Subcutaneous abdominal adipose tissue (tissue), 5 donors: Measurements from ENCODE around the gene RND1.

Source experiments
- H3K27ac ChIP-seq: one replicate; pipeline ENCODE4 v1.7.0; 2013; ENCODE audit warnings: low read depth, mild to moderate bottlenecking, inconsistent platforms, low read length, moderate library complexity
- H3K27me3 ChIP-seq, 5 donors: one replicate each; pipeline ENCODE4 v1.7.0; 2013; ENCODE audit warnings: low read length in 5 of 5, inconsistent platforms in 1 of 5; ENCODE audit not compliant: control insufficient read depth in 5 of 5, insufficient read depth in 4 of 5
- H3K36me3 ChIP-seq, 5 donors: one replicate each; pipeline ENCODE4 v1.7.0; 2013; ENCODE audit warnings: low read length in 5 of 5; ENCODE audit not compliant: control insufficient read depth in 5 of 5, insufficient read depth in 5 of 5
- H3K4me1 ChIP-seq, 5 donors: one replicate each; pipeline ENCODE4 v1.7.0; 2013; ENCODE audit warnings: low read length in 5 of 5, mild to moderate bottlenecking in 3 of 5, moderate library complexity in 1 of 5; ENCODE audit not compliant: control insufficient read depth in 5 of 5, insufficient read depth in 5 of 5
- H3K4me3 ChIP-seq, 5 donors: one replicate each; pipeline ENCODE4 v1.7.0; 2013; ENCODE audit warnings: low read length in 5 of 5, low read depth in 1 of 5
- H3K9ac ChIP-seq, 5 donors: one replicate each; pipeline ENCODE4 v1.7.0; 2013; ENCODE audit warnings: low read length in 5 of 5, mild to moderate bottlenecking in 4 of 5, moderate library complexity in 3 of 5
- H3K9me3 ChIP-seq, 5 donors: one replicate each; pipeline ENCODE4 v1.7.0; 2013; ENCODE audit warnings: low read length in 5 of 5; ENCODE audit not compliant: control insufficient read depth in 5 of 5
- donor health status: healthy.
- donor health status: healthy.
- donor health status: healthy.
- donor health status: healthy.
- donor health status: healthy.

RND1 gene

DNA sequence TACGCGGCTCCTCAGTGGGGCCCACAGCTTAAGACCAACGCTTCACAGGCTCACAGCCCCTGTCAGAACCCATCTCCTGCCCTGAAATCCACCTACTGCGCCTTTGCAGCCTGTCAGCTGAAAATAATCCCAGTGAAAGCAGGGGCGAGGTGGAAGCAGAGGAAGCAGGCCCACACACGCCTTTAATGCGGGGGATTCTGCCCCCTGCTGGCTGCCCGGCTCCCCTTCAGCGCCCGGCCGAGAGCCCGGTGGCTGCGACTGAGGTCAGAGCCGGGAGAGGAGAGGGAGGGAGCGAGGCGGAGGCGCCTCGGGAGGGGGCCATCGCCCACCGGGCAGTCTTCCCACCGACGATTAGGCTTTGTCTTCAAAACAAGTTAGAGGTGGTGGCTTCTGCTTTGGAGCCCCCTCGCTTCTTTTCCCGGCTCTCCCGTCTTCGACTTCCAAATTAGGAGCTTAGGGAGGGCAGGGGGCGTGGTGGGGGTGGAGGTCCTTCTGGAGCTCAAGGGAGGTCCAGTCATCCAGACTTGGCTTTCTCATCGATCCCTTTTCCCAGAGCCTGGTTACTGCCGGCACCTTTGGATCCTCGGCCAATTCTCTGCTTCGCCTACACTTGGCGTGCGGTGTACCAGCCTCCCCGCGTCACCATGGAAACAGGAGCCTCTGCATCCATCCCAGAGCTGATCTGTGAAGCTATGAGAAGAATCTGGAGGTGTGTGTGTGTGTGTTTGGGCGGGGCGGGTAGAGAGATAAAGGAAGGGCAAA is 25.2 kb upstream of the RND1 start:
- peaks cover 0 to 8% (median 2%) of the 10 kb centered on the region in 5 donors for H3K4me1 ChIP-seq
- H3K36me3 ChIP-seq = no peaks in the 10 kb centered on the region
- peak overlapping the region in 1 of 5 donors; percentile 52 for H3K9ac ChIP-seq
- no peaks in the 10 kb centered on the region for H3K9me3 ChIP-seq
- peaks cover 5 to 17% (median 6%) of the 10 kb centered on the region in 5 donors for H3K27me3 ChIP-seq
- peak overlapping the region in 1 of 5 donors; percentile 44 for H3K4me3 ChIP-seq
- H3K27ac ChIP-seq = no peak overlapping the region

- no peak overlapping the region for H3K9ac ChIP-seq
- no peak overlapping the region for H3K4me3 ChIP-seq
- H3K4me1 ChIP-seq = peaks cover 0 to 8% (median 2%) of the 10 kb centered on the region in 5 donors
- H3K27me3 ChIP-seq = peaks cover 5 to 17% (median 6%) of the 10 kb centered on the region in 5 donors
- H3K27ac ChIP-seq = no peak overlapping the region
- no peaks in the 10 kb centered on the region for H3K9me3 ChIP-seq
- no peaks in the 10 kb centered on the region for H3K36me3 ChIP-seq
Observed at GRCh38 chr12:48889679-48890078, 24.0 kb upstream of the RND1 start.

DNA sequence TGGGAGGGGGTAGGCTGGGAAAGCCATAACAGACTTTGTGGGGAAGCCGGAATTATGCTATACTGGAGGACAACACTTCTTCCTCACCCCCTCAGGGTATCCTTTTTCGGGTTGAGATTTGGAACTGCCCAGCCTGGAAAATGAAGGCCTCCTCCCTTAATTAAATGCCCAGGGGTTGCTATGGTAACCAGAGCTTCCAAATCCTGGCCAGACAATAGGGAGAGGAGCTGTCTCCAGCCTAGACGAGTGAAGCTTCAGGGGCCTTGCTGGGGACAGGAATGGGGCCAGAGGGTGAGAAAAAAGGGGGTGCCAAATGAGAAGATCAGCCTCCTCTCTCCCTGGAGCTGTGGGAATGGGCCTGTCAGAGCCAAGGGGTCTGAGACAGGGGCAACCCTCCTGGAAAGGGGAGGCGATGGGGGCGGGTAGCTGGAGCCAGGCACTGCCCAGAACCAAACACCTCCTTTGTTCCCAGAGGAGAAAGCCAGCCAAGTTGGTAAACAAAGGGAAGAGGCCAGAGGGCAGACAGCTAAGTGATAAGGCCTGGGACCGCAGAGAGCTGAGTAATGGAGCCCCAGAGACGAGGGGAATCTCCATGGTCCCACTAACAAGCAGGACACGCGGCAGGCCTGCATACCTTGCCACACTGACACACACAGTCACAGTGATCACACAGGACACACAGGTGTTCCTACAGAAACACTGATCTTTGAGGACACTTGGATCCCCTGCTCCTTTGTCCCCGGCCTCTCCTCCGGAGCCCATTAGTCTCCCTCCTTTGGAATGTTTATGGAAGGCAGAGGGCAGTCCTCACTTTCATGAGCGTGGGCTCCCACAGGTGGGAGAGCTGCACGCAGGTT is 17.9 kb upstream of the RND1 start:
- Histone ChIP-seq H3K36me3 (no peaks in the 10 kb centered on the region), H3K4me1 (peaks cover 5 to 25% (median 10%) of the 10 kb centered on the region in 5 donors), H3K4me3 (no peak overlapping the region), H3K9me3 (no peaks in the 10 kb centered on the region), H3K27ac (peak overlapping the region; percentile 60), H3K27me3 (peaks cover 0 to 15% (median 4%) of the 10 kb centered on the region in 5 donors), H3K9ac (peak overlapping the region in 1 of 5 donors; percentile 51)

- no peak overlapping the region for H3K4me3 ChIP-seq
- peaks cover 0 to 15% (median 4%) of the 10 kb centered on the region in 5 donors for H3K27me3 ChIP-seq
- no peaks in the 10 kb centered on the region for H3K9me3 ChIP-seq
- H3K27ac ChIP-seq = peak overlapping the region; percentile 60
- H3K4me1 ChIP-seq = peaks cover 5 to 25% (median 10%) of the 10 kb centered on the region in 5 donors
- no peaks in the 10 kb centered on the region for H3K36me3 ChIP-seq
- H3K9ac ChIP-seq = peak overlapping the region in 1 of 5 donors; percentile 51
Observed at GRCh38 chr12:48882972-48883304, 17.3 kb upstream of the RND1 start.

- H3K36me3 ChIP-seq = no peaks in the 10 kb centered on the region
- H3K27me3 ChIP-seq = peaks cover 0 to 15% (median 4%) of the 10 kb centered on the region in 5 donors
- peak overlapping the region in 2 of 5 donors; percentile 40 to 54 for H3K9ac ChIP-seq
- H3K27ac ChIP-seq = peak overlapping the region; percentile 53
- peaks cover 5 to 25% (median 10%) of the 10 kb centered on the region in 5 donors for H3K4me1 ChIP-seq
- H3K9me3 ChIP-seq = no peaks in the 10 kb centered on the region
- H3K4me3 ChIP-seq = peak overlapping the region in 3 of 5 donors; percentile 18 to 44 (median 35)
Observed at GRCh38 chr12:48882315-48882687, 16.6 kb upstream of the RND1 start.

- Histone ChIP-seq H3K9ac (peak overlapping the region in 2 of 5 donors; percentile 40 to 54), H3K36me3 (no peaks in the 10 kb centered on the region), H3K4me3 (peak overlapping the region in 3 of 5 donors; percentile 18 to 44 (median 35)), H3K9me3 (no peaks in the 10 kb centered on the region), H3K27me3 (peaks cover 0 to 15% (median 4%) of the 10 kb centered on the region in 5 donors), H3K27ac (peak overlapping the region; percentile 53), H3K4me1 (peaks cover 5 to 25% (median 10%) of the 10 kb centered on the region in 5 donors)
Observed at GRCh38 chr12:48881686-48882314, 16.1 kb upstream of the RND1 start.

DNA sequence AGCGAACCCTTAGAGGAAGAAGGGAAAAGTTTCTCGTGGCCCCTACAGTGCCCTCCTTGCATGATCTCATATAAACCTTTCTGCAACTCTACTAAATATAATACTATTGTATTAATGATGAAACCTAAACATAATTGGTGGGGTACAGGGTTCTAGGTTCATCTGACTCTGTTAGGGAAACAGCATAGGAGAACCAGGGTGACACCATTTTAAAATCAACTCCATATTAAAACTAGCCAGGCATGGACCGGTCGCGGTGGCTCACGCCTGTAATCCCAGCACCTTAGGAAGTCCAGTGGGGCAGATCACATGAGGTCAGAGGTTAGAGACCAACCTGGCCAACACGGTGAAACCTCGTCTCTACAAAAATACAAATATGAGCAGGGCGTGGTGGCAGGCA is 15.0 kb upstream of the RND1 start:
- Histone ChIP-seq H3K36me3 (no peaks in the 10 kb centered on the region), H3K9me3 (no peaks in the 10 kb centered on the region), H3K4me1 (peaks cover 5 to 25% (median 10%) of the 10 kb centered on the region in 5 donors), H3K4me3 (no peak overlapping the region), H3K9ac (no peak overlapping the region), H3K27me3 (peaks cover 0 to 15% (median 4%) of the 10 kb centered on the region in 5 donors), H3K27ac (no peak overlapping the region)

DNA sequence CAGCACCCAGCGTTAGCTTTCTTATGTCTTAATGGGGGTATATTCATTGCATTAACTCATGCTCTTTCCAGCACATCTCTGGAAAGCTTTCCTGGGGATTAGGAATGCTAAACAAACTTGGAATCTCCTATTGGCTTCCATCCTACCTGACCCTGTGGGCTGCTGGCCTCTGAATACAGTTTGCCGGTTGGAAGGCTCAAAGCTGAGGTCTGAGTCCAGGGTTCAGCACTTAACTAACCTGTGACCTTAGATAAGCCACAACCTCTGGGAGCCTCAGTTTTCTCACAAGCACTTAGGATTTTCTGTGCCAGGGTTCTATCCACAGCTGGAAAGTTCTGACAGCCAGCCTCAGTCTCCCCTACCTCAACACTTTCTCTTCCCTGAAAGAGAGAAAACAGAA is 12.9 kb upstream of the RND1 start:
- Histone ChIP-seq H3K9ac (no peak overlapping the region), H3K4me1 (peaks cover 5 to 20% (median 10%) of the 10 kb centered on the region in 5 donors), H3K27me3 (peaks cover 0 to 15% (median 4%) of the 10 kb centered on the region in 5 donors), H3K9me3 (no peaks in the 10 kb centered on the region), H3K27ac (no peak overlapping the region), H3K4me3 (no peak overlapping the region), H3K36me3 (no peaks in the 10 kb centered on the region)

- Histone ChIP-seq H3K4me1 (peaks cover 0 to 4% (median 0%) of the 10 kb centered on the region in 5 donors), H3K36me3 (no peaks in the 10 kb centered on the region), H3K9me3 (no peaks in the 10 kb centered on the region), H3K4me3 (no peak overlapping the region), H3K27me3 (peaks cover 0 to 6% (median 4%) of the 10 kb centered on the region in 5 donors), H3K9ac (no peak overlapping the region), H3K27ac (no peak overlapping the region)
Observed at GRCh38 chr12:48875944-48876515, 10.4 kb upstream of the RND1 start.
